GM19023 (cell line): ENCODE data around the gene CNGA2.

Experiments
- ATAC-seq: cut with Tn5 transposase; IDR thresholded peaks from one replicate; pipeline ENCODE4 v1.9.1; 2021; ENCODE audit warnings: mild to moderate bottlenecking, moderate library complexity; ENCODE audit not compliant: unreplicated experiment

CNGA2 gene

DNA sequence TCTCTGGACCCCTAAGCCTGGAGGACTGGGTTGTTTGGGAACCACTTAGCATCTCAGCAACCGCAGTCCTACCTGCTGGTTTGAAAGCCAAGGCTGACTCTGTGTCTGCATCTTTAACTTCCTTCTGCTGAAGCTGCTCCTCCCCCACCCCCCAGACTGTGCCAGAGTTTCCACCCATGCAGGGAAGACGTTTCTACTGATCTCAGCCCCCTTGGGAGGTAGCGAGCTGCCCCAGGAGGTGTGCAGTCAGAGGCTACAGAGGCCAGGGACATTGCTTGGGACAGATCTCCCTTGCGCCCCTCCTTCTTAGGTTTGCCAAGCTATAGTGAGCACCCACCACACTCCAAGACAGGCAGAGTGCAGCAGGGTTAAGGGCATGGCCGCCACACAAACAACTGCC lies 23.4 kb upstream of the CNGA2 start:
- no peak for ATAC-seq

GRCh38 chrX:151711787-151712186 lies 22.8 kb upstream of the CNGA2 start:
- ATAC-seq, result no peak

DNA sequence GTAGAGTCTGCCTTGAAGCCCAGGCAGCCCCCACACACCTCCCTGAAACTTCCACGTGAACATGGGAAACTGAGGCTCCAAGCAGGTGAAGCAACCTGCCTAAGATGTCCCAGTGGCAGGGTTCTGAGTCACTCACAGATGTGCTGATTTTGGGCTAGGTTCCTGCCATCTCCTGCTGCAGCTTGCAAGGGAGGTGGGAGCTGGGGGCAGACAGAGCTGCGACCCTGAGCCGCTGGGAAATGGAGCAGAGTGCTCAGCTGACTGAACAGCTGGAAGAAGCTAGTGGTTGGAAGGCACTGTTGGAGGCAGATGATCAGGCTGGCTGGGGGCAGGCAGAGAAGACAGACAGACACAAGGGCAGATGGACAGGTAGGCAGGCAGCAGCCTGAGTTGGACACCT lies 22.3 kb upstream of the CNGA2 start:
- no peak for ATAC-seq

DNA sequence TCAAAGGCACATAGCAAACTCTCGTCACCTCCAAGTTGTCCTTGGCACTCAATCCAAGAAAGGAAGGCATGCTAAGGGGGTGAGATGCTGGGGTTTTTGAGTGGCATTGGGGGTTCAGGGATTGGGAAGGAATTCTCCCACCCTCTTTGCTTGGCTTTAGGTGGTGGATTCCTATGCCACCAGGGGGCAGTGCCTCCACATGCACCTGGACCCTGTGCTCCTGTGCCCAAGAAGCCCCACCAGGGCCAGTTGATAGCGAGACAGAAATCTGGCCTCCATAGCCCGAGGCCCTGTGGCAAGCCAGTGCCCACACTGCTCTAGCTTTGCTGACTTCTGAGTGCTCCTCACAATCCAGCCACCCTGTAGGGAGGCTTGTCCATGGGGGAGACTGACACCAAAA lies 20.7 kb upstream of the CNGA2 start:
- peak; percentile 66 for ATAC-seq

- ATAC-seq, result no peak
Measured at GRCh38 chrX:151714362-151714761, 20.2 kb upstream of the CNGA2 start.

DNA sequence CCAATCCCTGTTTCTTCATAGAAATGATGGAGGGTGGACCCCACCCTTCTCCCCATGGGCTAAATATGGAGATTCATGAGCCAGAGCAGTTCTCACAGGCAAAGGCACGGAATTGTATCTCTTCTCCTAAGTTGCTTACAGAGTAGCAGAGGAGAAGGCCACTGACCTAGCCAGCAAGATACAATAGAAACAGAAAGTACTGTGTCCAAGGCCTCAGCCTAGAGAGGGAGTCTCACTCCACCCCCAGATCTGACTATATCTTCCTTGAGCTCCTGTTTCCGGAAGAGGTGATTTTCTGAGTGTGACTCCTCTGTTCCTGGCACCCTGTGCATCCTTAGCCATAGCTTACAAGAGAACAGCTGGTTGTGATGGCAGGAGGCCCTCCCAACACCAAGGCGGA lies 18.8 kb upstream of the CNGA2 start, which contains the start of gene FATE1:
TSS of gene FATE1 (plus strand) at position 284 of the 400 bp plus-strand sequence. CDS start at position 369, 85 bp downstream.
- ATAC-seq, result no peak

- no peak for ATAC-seq
Measured at GRCh38 chrX:151722241-151722846, 12.2 kb upstream of the CNGA2 start.

DNA sequence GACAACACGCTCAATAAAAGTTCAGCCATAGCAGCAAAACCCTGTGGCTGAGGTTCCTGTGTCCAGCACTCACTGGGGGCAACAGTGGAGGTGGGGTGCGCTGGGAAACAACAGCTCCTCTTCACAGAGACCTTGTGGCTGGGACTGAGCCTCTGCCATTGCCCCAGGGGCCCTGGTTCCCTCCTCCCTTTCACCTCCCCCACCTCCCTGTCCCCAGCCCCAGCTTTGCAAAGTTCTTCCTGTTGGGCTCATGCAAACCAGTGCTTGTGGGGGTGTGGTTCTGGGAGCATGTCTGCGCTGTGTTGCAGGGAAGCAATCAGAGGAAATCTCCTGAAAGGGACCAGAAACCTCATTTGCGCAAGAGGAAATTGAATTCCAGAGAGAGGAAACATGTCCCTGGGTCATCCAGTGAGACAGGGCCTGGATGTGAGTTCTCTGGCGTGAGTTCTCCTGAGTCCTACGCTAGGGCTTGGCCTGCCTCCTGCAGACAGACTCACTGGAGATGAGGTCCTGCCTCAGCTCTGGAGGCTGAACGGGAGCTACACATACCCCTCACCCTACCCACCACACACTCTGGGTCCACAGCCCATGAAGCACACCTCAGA lies 11.3 kb upstream of the CNGA2 start:
- ATAC-seq, result no peak

DNA sequence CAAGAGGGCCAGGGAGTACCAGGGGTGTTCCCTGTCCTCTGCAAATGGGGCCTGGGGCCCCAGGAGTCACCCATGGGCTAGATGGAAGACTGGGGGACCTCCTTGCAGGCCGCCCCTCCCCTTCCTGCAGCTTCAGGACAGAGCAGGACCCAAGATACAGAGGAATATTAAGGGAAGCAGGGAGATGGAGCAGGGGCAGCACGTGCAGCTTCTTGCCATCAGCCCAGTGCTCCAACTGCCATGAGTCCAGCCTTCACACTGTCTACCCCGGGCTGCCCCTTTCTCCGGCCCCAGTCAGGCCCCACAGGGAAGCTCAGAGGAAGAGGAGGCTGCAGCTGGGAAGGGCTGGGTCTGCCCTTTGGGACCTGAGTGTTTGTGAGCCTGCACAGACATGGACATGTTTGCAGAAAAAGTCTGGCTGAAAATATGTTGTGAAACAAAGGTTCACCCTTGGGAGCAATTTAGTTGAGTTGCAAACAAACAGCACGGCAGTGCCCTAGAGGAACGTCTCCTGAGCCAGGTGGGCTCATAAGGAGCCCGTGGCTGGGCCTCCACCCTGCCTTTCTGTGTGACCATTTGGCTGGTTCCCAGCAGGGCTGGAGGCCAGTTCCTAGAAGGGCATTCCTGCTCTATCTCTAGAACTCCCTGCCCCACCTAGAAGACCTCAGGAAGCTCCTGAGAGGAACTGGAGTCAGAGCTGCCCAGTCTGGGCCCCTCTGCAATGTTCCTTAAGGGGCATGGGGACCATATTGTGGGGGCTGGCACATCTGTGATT lies 9.8 kb upstream of the CNGA2 start:
- no peak for ATAC-seq

GRCh38 chrX:151725338-151725614 lies 9.3 kb upstream of the CNGA2 start:
- no peak for ATAC-seq

- no peak for ATAC-seq
Measured at GRCh38 chrX:151726751-151727150, 7.8 kb upstream of the CNGA2 start.

GRCh38 chrX:151727346-151727745 lies 7.2 kb upstream of the CNGA2 start:
- no peak for ATAC-seq

DNA sequence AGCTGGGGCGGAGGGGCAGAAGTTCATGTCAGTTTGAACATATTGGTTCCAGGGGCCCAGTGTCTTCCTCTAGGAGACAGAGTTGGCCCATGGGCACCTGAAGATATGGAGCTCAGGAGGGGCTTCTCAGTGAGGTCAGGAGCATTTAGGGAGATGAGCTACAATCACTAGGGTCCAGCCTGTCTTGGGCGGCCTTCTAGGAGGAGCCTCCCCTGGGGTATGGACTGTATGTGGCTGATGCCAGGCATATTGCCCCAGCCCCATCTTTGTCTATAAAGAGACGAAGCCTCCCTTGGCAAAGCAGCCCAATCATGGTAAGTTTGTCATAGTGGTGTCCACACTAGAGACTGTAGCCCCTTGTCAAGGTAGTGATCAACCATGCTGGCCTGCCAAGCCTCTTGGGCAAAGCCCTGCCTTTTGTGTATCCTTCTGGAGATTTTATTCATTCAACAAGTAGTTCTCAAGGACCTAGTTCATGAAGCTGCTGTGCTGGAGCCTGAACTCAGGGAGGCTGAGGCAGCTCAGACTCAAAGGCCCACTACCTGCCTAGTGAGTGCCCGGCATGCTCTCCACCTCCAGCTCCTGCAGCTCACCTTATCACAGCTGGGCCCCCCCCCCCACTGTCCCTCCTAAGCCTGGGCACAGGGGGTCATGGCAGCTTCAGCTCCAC lies 5.4 kb upstream of the CNGA2 start:
- no peak for ATAC-seq

- no peak for ATAC-seq
Measured at GRCh38 chrX:151735219-151735618, 673 bp downstream of the CNGA2 start.

GRCh38 chrX:151736685-151737084 lies 2.1 kb downstream of the CNGA2 start:
- no peak for ATAC-seq

DNA sequence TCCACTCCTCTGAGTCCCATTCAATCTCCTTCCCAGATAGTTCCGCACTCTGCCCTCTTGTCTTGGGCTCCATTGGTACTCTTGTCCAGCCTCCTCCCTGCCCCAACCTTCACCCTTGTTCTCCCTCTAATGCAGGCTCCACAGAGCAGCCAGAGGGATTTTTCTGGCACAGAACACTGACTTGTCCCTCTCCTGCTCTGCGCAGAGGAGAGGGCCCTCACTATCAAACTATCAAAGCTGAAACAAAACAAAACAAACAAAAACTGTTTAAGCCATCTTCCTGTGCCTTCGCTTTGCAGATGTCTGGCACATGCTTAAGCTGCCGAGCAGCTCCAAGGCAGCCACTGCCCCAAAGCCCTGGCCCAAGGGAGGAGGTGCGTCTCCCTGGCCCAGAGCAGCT lies 2.9 kb downstream of the CNGA2 start:
- ATAC-seq, result no peak

DNA sequence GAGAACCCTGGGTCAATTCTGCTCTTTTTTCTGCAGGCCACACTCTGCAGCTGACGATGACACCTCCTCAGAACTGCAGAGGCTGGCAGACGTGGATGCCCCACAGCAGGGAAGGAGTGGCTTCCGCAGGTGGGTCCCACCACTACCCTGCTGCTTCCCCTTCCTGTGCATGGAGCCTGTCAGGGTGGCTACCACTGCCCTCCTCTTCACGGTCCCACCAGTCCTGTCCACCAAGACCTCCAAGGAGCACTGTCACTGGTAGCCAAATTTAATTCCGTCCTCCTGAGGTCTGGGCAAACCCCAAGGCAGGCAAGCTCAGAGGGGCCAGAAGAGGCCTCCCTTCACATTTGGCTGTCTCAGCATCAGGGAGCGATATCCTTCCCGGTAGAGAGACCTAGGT lies 4.2 kb downstream of the CNGA2 start:
- ATAC-seq, result no peak

- no peak for ATAC-seq
Measured at GRCh38 chrX:151741606-151742005, 7.1 kb downstream of the CNGA2 start.

- ATAC-seq, result no peak
Measured at GRCh38 chrX:151742311-151742710, 7.8 kb downstream of the CNGA2 start.

- no peak for ATAC-seq
Measured at GRCh38 chrX:151743651-151744470, 9.3 kb downstream of the CNGA2 start.

- no peak for ATAC-seq
Measured at GRCh38 chrX:151745651-151746050, 11.1 kb downstream of the CNGA2 start.
